ENCODE data around the gene OPRD1. TPM values are rescaled to one million over a fixed set of nuclear protein-coding genes. Genes with fewer than 3 reads are reported as not detected.
"Not testable (repeated sequence)": the region's sequence is repeated elsewhere in the genome, so short reads cannot be mapped to it uniquely, and the experiment has no call there.

Gene OPRD1
- total and polyA plus RNA-seq, 2 donors (not counting 1 experiment from before 2014, with no cell fraction given), result not detected

- POLR2A ChIA-PET, result no interaction called here
- Histone ChIP-seq H3K4me2 (replicated peaks; ENCODE audit: low read depth, low read length, poor library complexity, severe bottlenecking) (no peak overlapping the region), H2AFZ (ENCODE audit: insufficient read depth, low read depth, low read length, poor library complexity, severe bottlenecking) (no peak overlapping the region), H3K27ac (ENCODE audit: low read length in 2 of 2) (no peak overlapping the region), H3K4me3 (ENCODE audit: control extremely low read depth in 1 of 5, extremely low read depth in 1 of 5, insufficient read depth in 1 of 5, low read depth in 2 of 5, low read length in 4 of 5) (no peak overlapping the region), H3K36me3 (replicated peaks in 1 of 2; ENCODE audit: control extremely low read depth in 1 of 2, control insufficient read depth in 1 of 2, extremely low read depth in 1 of 2, insufficient read depth in 2 of 2, low read length in 1 of 2) (no peaks in the 10 kb centered on the region), H3K79me2 (ENCODE audit: control insufficient read depth, insufficient read depth, low read length) (no peaks in the 10 kb centered on the region), H3K27me3 (replicated peaks in 1 of 4; ENCODE audit: control extremely low read depth in 1 of 4, control insufficient read depth in 3 of 4, insufficient read depth in 4 of 4, low read length in 3 of 4) (peaks cover 0 to 3% (median 0%) of the 10 kb centered on the region in 4 experiments), H3K9ac (ENCODE audit: low read length) (no peak overlapping the region), H4K20me1 (ENCODE audit: control insufficient read depth, insufficient read depth, low read length, poor library complexity, severe bottlenecking) (no peaks in the 10 kb centered on the region), H3K9me3 (ENCODE audit: control extremely low read depth in 1 of 3, control insufficient read depth in 2 of 3, insufficient read depth in 1 of 3, low read length in 2 of 3) (no peaks in the 10 kb centered on the region), H3K4me1 (ENCODE audit: control insufficient read depth in 2 of 2, insufficient read depth in 2 of 2, low read length in 2 of 2) (no peaks in the 10 kb centered on the region)
- ATAC-seq (ENCODE audit: low read depth) (no peak), DNase-seq (no peak)
- Mint-ChIP-seq H3K27ac (no peak overlapping the region), H3K9me3 (ENCODE audit: insufficient read depth) (no peaks in the 10 kb centered on the region), H3K4me1 (no peaks in the 10 kb centered on the region), H3K27me3 (no peaks in the 10 kb centered on the region), H3K4me3 (no peak overlapping the region)
- intact Hi-C loops (cut with micrococcal nuclease), result no loop called here
- CTCF ChIA-PET, result no interaction called here
- 95% methylated on average over 10 of the region's 12 CpGs for WGBS (ENCODE audit: insufficient coverage)
- TF ChIP-seq CTCF (IDR thresholded peaks at IDR 0.05) (no peak), EZH2 (IDR thresholded peaks at IDR 0.05; ENCODE audit: borderline replicate concordance, insufficient read depth, low read depth, low read length, poor library complexity, severe bottlenecking) (no peak)
Measured at GRCh38 chr1:28871631-28872401, 59.8 kb downstream of the OPRD1 start.

- H3K4me2 ChIP-seq (replicated peaks; ENCODE audit: low read depth, low read length, poor library complexity, severe bottlenecking); intact Hi-C loops (cut with micrococcal nuclease); H3K27ac Mint-ChIP-seq; H3K9me3 ChIP-seq (ENCODE audit: control extremely low read depth in 1 of 3, control insufficient read depth in 2 of 3, insufficient read depth in 1 of 3, low read length in 2 of 3); ATAC-seq (ENCODE audit: low read depth); H3K27ac ChIP-seq (ENCODE audit: low read length in 2 of 2); H3K4me3 ChIP-seq (ENCODE audit: control extremely low read depth in 1 of 5, extremely low read depth in 1 of 5, insufficient read depth in 1 of 5, low read depth in 2 of 5, low read length in 4 of 5); DNase-seq; H4K20me1 ChIP-seq (ENCODE audit: control insufficient read depth, insufficient read depth, low read length, poor library complexity, severe bottlenecking); H3K36me3 ChIP-seq (replicated peaks in 1 of 2; ENCODE audit: control extremely low read depth in 1 of 2, control insufficient read depth in 1 of 2, extremely low read depth in 1 of 2, insufficient read depth in 2 of 2, low read length in 1 of 2); H3K4me3 Mint-ChIP-seq; H3K4me1 Mint-ChIP-seq; H3K9me3 Mint-ChIP-seq (ENCODE audit: insufficient read depth); H2AFZ ChIP-seq (ENCODE audit: insufficient read depth, low read depth, low read length, poor library complexity, severe bottlenecking); H3K27me3 ChIP-seq (replicated peaks in 1 of 4; ENCODE audit: control extremely low read depth in 1 of 4, control insufficient read depth in 3 of 4, insufficient read depth in 4 of 4, low read length in 3 of 4); H3K79me2 ChIP-seq (ENCODE audit: control insufficient read depth, insufficient read depth, low read length); H3K4me1 ChIP-seq (ENCODE audit: control insufficient read depth in 2 of 2, insufficient read depth in 2 of 2, low read length in 2 of 2); H3K9ac ChIP-seq (ENCODE audit: low read length); POLR2A ChIA-PET; H3K27me3 Mint-ChIP-seq: not testable (repeated sequence)
- CTCF ChIA-PET, result interaction anchor here (0.9 to 12.1 kb wide), 11 partner anchors 9 to 624 kb away, joined by 3 to 502 read pairs (median 14); no protein-coding TSS in a partner anchor
- 20% methylated on average over 5 of the region's 5 CpGs for WGBS (ENCODE audit: insufficient coverage)
Measured at GRCh38 chr1:28875134-28875533, 63.2 kb downstream of the OPRD1 start.

Measured in B cell (primary cell).